B cell (primary cell): ENCODE results near the gene POU2AF1.
"Not testable (repeated sequence)": the region's sequence is repeated elsewhere in the genome, so short reads cannot be mapped to it uniquely, and the experiment has no call there.

ENCODE experiments used
- CTCF ChIP-seq: fragments of 200-600 bp; IDR thresholded peaks from one replicate; pipeline ENCODE4 v1.8.0; 2022; ENCODE audit warnings: antibody characterized with exemption, mild to moderate bottlenecking
- EZH2 ChIP-seq: IDR thresholded peaks from 2 replicates; pipeline ENCODE4 v1.6.1; 2012; ENCODE audit warnings: borderline replicate concordance, low read depth, mild to moderate bottlenecking, moderate library complexity, low read length; ENCODE audit not compliant: insufficient read depth, poor library complexity, severe bottlenecking

- not testable (repeated sequence) for TF ChIP-seq CTCF, EZH2
Observed at GRCh38 chr11:111394147-111394546, 15.1 kb upstream of the POU2AF1 start.
